MCF 10A (cell line): Measurements from ENCODE around the gene MSANTD3. TPM values are rescaled to one million over a fixed set of nuclear protein-coding genes. Genes with fewer than 3 reads are reported as not detected.

Experiments
- BruUV-seq: library from RNA; stranded (reverse); fragments of 400-500 nt; replicated peaks from 2 replicates; lab custom pipeline; 2021; lab: Mats Ljungman, UMichigan
- CTCF ChIA-PET: fragments of 300-600 bp; sonication (Branson Sonifier 250); formaldehyde crosslinking; extraction: SDS; loops from one replicate; lab custom pipeline; 2021; ENCODE audit warnings: antibody characterized with exemption, inconsistent platforms; lab: Yijun Ruan, JAX
- POLR2A ChIA-PET: fragments of 300-600, 350-650 bp; sonication (Branson Sonifier 250); formaldehyde crosslinking; extraction: SDS; loops from one replicate; lab custom pipeline; 2020; ENCODE audit warnings: antibody characterized with exemption, inconsistent platforms; lab: Yijun Ruan, JAX
- DNase-seq: peaks from one replicate; pipeline ENCODE4 v3.0.0-alpha.2; 2018; ENCODE audit not compliant: unreplicated experiment
- H3K27ac Mint-ChIP-seq: one replicate; pipeline ENCODE4 v1.8.0; 2022; ENCODE audit warnings: mild to moderate bottlenecking, low read depth, mixed read lengths; ENCODE audit not compliant: unreplicated experiment
- H3K27me3 Mint-ChIP-seq: one replicate; pipeline ENCODE4 v1.8.0; 2022; ENCODE audit warnings: mixed read lengths; ENCODE audit not compliant: insufficient read depth, unreplicated experiment
- H3K36me3 Mint-ChIP-seq: one replicate; pipeline ENCODE4 v1.8.0; 2022; ENCODE audit warnings: mild to moderate bottlenecking, moderate library complexity, mixed read lengths; ENCODE audit not compliant: insufficient read depth, unreplicated experiment
- H3K4me1 Mint-ChIP-seq: one replicate; pipeline ENCODE4 v1.8.0; 2022; ENCODE audit warnings: mixed read lengths; ENCODE audit not compliant: insufficient read depth, unreplicated experiment
- H3K4me3 Mint-ChIP-seq: one replicate; pipeline ENCODE4 v1.8.0; 2022; ENCODE audit warnings: mild to moderate bottlenecking, moderate library complexity, mixed read lengths; ENCODE audit not compliant: unreplicated experiment
- H3K9me3 Mint-ChIP-seq: one replicate; pipeline ENCODE4 v1.8.0; 2022; ENCODE audit warnings: mixed read lengths; ENCODE audit not compliant: unreplicated experiment
- intact Hi-C: fragments of 100-400 bp; cut with micrococcal nuclease; formaldehyde crosslinking; loops from 2 replicates; pipeline ENCODE4 v1.14.1; 2022
- total RNA-seq: library from RNA; stranded (reverse); gene quantifications from 2 replicates; pipeline ENCODE4 v1.2.3, GENCODE V29; 2022
- TF ChIP-seq, protein P1 (sequence below): fragments of 200-600 bp; IDR thresholded peaks from one replicate; pipeline ENCODE4 v1.8.0; 2022; ENCODE audit warnings: antibody characterized with exemption, mild to moderate bottlenecking; ENCODE audit not compliant: unreplicated experiment

Gene MSANTD3
- total RNA-seq, 1 experiment from 2014 or later = 41.3 TPM

DNA sequence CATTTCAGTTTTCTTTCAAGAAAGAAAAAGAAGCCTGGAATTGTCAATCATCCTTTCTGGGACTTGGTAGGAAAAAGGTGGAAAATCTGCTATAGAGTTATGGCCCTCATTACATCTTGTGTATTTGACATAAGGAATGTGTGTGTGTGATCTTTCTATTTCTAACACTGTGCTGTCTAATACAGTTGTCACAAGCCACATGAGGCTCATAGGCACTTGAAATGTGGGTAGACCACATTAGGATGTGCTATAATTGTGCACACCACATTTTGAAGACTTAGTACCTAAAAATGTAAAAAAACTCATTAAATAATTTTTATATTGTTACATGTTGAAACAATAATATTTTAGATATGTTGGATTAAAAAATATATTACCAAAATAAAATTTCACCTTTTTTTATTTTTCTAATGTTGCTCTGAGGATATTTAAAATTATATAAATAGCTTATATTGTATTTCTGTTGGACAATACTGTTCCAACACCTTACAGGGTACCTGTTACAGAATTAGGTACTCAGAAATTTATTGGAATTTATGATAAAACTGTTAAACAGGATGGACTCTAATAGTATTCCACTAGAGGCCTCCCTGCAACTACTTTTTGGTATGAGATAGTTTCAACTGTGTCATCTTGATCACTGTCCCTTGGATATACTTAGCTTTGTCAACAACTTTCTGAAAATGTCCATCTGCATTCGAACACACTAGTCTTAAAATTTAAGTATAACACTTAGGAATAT is 18.4 kb downstream of the MSANTD3 start:
- intact Hi-C loops = no loop called here
- CTCF ChIA-PET = interaction anchor here (0.6 to 1.5 kb wide), 8 partner anchors 8 to 241 kb away, joined by 3 to 5 read pairs (median 4); partner anchors contain the start of gene TEX10
- Mint-ChIP-seq H3K9me3 (no peaks in the 10 kb centered on the region), H3K4me1 (peaks cover 6% of the 10 kb centered on the region), H3K4me3 (no peak overlapping the region), H3K27ac (no peak overlapping the region), H3K36me3 (peaks cover 39% of the 10 kb centered on the region), H3K27me3 (no peaks in the 10 kb centered on the region)
- TF ChIP-seq, protein P1, sequence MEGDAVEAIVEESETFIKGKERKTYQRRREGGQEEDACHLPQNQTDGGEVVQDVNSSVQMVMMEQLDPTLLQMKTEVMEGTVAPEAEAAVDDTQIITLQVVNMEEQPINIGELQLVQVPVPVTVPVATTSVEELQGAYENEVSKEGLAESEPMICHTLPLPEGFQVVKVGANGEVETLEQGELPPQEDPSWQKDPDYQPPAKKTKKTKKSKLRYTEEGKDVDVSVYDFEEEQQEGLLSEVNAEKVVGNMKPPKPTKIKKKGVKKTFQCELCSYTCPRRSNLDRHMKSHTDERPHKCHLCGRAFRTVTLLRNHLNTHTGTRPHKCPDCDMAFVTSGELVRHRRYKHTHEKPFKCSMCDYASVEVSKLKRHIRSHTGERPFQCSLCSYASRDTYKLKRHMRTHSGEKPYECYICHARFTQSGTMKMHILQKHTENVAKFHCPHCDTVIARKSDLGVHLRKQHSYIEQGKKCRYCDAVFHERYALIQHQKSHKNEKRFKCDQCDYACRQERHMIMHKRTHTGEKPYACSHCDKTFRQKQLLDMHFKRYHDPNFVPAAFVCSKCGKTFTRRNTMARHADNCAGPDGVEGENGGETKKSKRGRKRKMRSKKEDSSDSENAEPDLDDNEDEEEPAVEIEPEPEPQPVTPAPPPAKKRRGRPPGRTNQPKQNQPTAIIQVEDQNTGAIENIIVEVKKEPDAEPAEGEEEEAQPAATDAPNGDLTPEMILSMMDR = no peak
- no peak for DNase-seq
- BruUV-seq = no TSS peak
- POLR2A ChIA-PET = interaction anchor here (1.3 kb wide), 1 partner anchor 19 kb away, joined by 3 read pairs; the partner anchor contains the start of gene MSANTD3

DNA sequence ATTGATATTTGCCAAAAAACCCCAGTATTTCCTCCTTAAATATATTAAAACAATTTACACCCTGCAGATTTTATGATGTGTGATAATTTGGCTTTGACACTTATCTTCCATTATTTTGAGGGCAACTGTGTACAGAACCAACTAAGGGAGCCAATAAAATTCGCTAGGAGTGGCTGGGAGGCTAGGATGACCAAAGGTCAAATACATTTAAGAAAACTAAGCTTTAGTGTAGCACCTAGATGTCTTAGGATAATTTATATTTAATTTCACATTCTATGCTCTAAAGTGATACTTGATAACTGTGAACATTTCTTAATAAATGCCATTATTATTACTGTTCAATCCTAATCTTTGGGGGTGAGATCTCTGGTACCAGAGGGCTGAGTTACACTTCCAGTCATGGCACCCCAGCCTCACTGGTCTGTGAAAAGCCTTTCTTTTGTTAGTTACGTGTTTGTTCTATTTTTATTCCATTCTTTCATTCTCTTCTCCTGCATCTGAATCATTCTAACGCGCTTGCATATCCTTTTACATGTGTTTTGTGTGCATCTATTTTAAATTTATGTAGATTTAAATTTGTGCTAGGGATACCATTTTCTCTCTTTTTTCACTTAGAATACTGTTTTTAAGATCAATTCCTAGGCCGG is 19.1 kb downstream of the MSANTD3 start:
- H3K36me3 Mint-ChIP-seq = peaks cover 42% of the 10 kb centered on the region
- no TSS peak for BruUV-seq
- DNase-seq = no peak
- POLR2A ChIA-PET = interaction anchor here (1.3 kb wide), 1 partner anchor 20 kb away, joined by 3 read pairs; the partner anchor contains the start of gene MSANTD3
- CTCF ChIA-PET = interaction anchor here (0.6 to 1.5 kb wide), 9 partner anchors 9 to 241 kb away, joined by 3 to 5 read pairs (median 4); partner anchors contain the start of gene TEX10
- H3K9me3 Mint-ChIP-seq = no peaks in the 10 kb centered on the region
- no peak overlapping the region for H3K27ac Mint-ChIP-seq
- no peak overlapping the region for H3K4me3 Mint-ChIP-seq
- TF ChIP-seq, protein P1 = no peak
- no peaks in the 10 kb centered on the region for H3K27me3 Mint-ChIP-seq
- H3K4me1 Mint-ChIP-seq = peaks cover 6% of the 10 kb centered on the region
- intact Hi-C loops = no loop called here

DNA sequence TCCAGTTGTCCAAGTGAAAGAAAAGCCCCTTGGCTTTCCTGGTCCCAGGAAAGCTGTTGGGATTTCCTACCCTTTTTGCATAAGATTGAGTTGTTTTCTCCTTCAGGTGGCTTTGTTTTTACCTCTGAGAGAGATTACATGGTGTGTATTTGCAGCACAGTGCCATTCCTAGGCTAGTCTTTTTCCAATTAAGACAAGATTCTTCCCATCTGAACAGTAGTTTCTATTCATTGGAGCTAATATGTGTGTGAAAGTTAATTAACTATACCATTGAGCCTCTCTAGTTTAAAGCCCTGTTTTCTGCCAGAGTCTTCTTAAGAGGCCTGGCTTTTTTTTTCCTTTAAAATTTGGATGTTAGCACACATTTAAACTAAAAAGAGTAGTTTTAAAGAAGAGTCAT is 20.1 kb downstream of the MSANTD3 start:
- peaks cover 6% of the 10 kb centered on the region for H3K4me1 Mint-ChIP-seq
- H3K27ac Mint-ChIP-seq = no peak overlapping the region
- BruUV-seq = no TSS peak
- ChIA-PET CTCF (interaction anchor here (0.6 to 1.3 kb wide), 4 partner anchors 9 to 149 kb away, joined by 3 to 7 read pairs (median 3); no protein-coding TSS in a partner anchor), POLR2A (no interaction called here)
- H3K27me3 Mint-ChIP-seq = no peaks in the 10 kb centered on the region
- peaks cover 47% of the 10 kb centered on the region for H3K36me3 Mint-ChIP-seq
- intact Hi-C loops = no loop called here
- no peak for DNase-seq
- no peak overlapping the region for H3K4me3 Mint-ChIP-seq
- no peaks in the 10 kb centered on the region for H3K9me3 Mint-ChIP-seq
- TF ChIP-seq, protein P1 = no peak

DNA sequence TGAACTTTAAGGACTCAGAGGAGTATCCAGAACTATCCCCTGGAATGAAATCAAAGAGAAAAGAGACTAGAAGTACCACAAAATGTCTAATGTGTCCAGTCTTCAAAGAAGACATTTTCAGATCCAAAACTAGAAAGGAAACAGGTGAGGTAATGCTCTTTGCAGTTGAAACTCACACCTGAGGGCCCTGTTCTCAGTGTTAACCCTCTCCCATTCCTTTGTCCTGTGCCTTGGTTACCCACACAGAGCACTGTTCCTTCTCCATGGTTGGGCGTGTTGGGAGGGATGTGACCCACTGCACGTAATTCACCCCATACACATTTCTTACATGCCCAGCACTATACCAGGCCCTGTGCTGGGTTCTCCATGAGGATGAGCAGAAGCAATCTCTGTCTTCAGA is 21.3 kb downstream of the MSANTD3 start:
- TF ChIP-seq, protein P1 = no peak
- intact Hi-C loops = no loop called here
- DNase-seq = no peak
- ChIA-PET CTCF (interaction anchor here (1.3 kb wide), 1 partner anchor 147 kb away, joined by 7 read pairs; no protein-coding TSS in a partner anchor), POLR2A (no interaction called here)
- Mint-ChIP-seq H3K27me3 (no peaks in the 10 kb centered on the region), H3K27ac (no peak overlapping the region), H3K4me1 (peaks cover 6% of the 10 kb centered on the region), H3K9me3 (no peaks in the 10 kb centered on the region), H3K4me3 (no peak overlapping the region), H3K36me3 (peaks cover 51% of the 10 kb centered on the region)
- BruUV-seq = no TSS peak
